Measurements from ENCODE around the gene NRG3. TPM values are rescaled to one million over a fixed set of nuclear protein-coding genes. Genes with fewer than 3 reads are reported as not detected.

NRG3 gene
- total RNA-seq, 1 donor from 2014 or later: 1.6 TPM

DNA sequence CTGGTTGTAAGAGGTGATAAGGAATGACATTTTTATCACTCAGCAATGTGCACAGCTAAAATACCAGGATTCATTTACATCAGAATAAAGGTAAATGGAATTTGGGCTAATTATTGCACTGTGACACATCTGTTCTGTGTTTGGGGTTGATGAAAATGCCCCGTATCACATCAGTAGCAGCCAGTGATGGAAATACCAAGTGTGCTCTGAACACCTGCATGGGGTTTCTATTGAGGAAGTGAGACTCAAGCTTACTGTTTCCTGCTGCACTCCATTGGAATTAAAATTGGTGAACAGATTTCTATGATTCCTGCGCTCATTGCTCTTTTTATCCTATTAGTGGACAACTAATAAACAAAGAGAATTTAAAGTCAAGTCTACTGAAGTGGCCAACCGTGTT is 296.9 kb downstream of the NRG3 start:
- intact Hi-C loops (cut with DNase I): no loop called here
- H3K36me3 ChIP-seq: no peaks in the 10 kb centered on the region
- H3K27me3 ChIP-seq: no peaks in the 10 kb centered on the region
- TF ChIP-seq, protein P1, sequence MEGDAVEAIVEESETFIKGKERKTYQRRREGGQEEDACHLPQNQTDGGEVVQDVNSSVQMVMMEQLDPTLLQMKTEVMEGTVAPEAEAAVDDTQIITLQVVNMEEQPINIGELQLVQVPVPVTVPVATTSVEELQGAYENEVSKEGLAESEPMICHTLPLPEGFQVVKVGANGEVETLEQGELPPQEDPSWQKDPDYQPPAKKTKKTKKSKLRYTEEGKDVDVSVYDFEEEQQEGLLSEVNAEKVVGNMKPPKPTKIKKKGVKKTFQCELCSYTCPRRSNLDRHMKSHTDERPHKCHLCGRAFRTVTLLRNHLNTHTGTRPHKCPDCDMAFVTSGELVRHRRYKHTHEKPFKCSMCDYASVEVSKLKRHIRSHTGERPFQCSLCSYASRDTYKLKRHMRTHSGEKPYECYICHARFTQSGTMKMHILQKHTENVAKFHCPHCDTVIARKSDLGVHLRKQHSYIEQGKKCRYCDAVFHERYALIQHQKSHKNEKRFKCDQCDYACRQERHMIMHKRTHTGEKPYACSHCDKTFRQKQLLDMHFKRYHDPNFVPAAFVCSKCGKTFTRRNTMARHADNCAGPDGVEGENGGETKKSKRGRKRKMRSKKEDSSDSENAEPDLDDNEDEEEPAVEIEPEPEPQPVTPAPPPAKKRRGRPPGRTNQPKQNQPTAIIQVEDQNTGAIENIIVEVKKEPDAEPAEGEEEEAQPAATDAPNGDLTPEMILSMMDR (IDR thresholded peaks at IDR 0.05): no peak
- no peak overlapping the region for H3K4me3 ChIP-seq
- H3K27ac ChIP-seq: no peak overlapping the region
- no peak for DNase-seq (ENCODE audit: low spot score in 2 of 2)
- no peaks in the 10 kb centered on the region for H3K4me1 ChIP-seq
- no peaks in the 10 kb centered on the region for H3K9me3 ChIP-seq

DNA sequence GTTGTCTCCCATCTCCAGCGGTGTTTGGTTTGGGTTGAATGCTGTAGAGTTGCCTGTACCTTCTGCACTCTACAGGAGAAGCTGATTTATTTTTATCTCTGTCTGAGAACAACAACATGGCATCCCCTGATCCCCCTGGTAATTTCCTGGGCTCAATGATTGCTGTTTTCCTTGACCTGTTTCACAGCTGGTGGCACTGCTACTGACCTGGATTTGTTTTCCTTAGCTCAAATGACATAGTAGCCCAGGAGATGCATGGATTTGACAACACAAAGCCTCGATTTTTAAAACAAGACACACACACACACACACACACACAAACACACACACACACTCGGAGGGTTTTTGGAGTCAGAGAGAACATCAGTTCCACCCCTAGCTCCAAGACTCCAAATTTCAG is 301.6 kb downstream of the NRG3 start:
- intact Hi-C loops (cut with DNase I): no loop called here
- TF ChIP-seq, protein P1 (IDR thresholded peaks at IDR 0.05): no peak
- no peaks in the 10 kb centered on the region for H3K27me3 ChIP-seq
- peaks cover 0 to 6% of the 10 kb centered on the region in 2 donors for H3K9me3 ChIP-seq
- DNase-seq (ENCODE audit: low spot score in 2 of 2): no peak
- no peaks in the 10 kb centered on the region for H3K4me1 ChIP-seq
- no peaks in the 10 kb centered on the region for H3K36me3 ChIP-seq
- no peak overlapping the region for H3K4me3 ChIP-seq
- no peak overlapping the region for H3K27ac ChIP-seq

DNA sequence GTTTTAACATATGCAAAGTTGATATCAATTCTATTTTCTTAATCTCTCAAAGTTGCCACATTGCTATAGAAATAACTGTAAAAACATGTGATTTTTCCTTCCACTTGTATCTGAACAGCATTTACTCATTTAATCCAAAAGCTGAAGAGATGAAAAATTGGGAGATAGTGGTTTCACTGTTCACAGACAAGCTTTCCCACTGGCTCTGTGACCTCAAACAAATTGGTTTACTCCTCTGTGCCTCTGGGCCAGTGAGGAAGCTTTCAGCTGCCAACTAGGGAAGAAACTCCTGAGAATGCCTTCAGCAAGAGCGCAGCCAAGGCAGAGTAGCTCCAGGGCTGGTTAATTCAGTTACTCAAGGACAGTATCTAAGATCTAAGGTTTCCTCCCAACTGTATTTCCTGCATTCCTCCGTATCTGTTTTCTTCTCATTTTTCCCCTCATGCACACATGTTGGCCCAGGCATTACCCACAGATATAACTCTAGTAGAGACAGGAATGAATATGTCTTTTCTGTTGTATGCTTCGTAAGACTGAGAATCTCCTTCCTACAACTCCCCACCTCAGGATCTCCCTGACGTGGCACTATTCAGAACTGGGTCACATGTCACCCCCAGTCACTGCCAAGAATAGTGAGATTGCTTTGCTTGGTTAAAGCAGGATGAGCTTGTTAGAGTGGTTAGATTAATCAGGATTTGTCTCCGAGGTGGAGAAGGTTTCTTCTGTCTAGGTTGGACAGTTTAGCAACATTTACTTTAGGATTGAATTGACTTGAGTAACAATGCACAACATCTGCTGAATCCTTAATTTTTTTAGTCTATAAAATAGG is 315.7 kb downstream of the NRG3 start:
- intact Hi-C loops (cut with DNase I): no loop called here
- no peak for DNase-seq (ENCODE audit: low spot score in 2 of 2)
- H3K9me3 ChIP-seq: no peaks in the 10 kb centered on the region
- TF ChIP-seq, protein P1 (IDR thresholded peaks at IDR 0.05): no peak
- H3K4me3 ChIP-seq: no peak overlapping the region
- no peak overlapping the region for H3K27ac ChIP-seq
- no peaks in the 10 kb centered on the region for H3K27me3 ChIP-seq
- no peaks in the 10 kb centered on the region for H3K4me1 ChIP-seq
- H3K36me3 ChIP-seq: no peaks in the 10 kb centered on the region

DNA sequence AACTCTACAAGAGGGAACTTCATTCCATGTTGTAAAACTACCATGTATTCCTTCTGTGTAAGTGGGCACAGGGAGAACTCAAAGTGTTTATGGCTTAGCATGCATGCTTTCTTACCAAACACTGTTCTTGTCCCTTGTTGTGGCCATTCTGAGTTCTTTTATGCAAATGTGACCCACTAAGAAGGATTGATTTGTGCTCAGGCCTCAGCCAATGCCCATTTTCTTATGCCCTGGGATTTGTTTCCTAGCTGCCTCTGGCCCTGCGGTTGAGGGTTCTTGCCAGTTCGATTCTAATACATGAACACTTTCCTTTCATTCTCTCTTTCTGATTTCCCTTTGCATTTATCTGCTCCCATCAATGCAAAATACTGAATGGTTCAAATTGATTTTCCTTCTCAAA is 316.7 kb downstream of the NRG3 start:
- intact Hi-C loops (cut with DNase I): no loop called here
- no peak for DNase-seq (ENCODE audit: low spot score in 2 of 2)
- no peak overlapping the region for H3K4me3 ChIP-seq
- H3K9me3 ChIP-seq: no peaks in the 10 kb centered on the region
- TF ChIP-seq, protein P1 (IDR thresholded peaks at IDR 0.05): no peak
- H3K4me1 ChIP-seq: no peaks in the 10 kb centered on the region
- H3K36me3 ChIP-seq: no peaks in the 10 kb centered on the region
- H3K27ac ChIP-seq: no peak overlapping the region
- H3K27me3 ChIP-seq: no peaks in the 10 kb centered on the region

DNA sequence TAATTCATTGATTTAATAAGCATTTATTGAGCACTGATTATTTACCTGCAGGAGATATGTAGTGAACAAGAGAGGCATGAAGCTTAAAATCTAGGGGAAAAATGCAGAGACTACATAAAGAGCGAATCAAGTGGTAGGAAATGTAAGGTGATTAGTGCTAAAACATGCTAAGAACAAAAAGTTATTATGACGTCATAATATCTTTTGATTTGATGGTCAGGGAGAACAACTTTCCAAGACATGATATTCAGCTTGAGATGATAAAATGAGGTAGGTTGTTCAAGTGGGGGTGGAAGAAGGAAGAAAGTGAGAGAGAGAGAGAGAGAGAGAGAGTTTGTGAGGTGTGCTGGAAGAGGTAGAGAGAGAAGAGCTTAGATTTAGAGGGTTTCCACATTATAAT is 317.7 kb downstream of the NRG3 start:
- no peaks in the 10 kb centered on the region for H3K27me3 ChIP-seq
- intact Hi-C loops (cut with DNase I): no loop called here
- H3K4me1 ChIP-seq: no peaks in the 10 kb centered on the region
- H3K9me3 ChIP-seq: no peaks in the 10 kb centered on the region
- no peak for DNase-seq (ENCODE audit: low spot score in 2 of 2)
- TF ChIP-seq, protein P1 (IDR thresholded peaks at IDR 0.05): no peak
- no peak overlapping the region for H3K27ac ChIP-seq
- no peaks in the 10 kb centered on the region for H3K36me3 ChIP-seq
- H3K4me3 ChIP-seq: no peak overlapping the region
